K562 (cell line): ENCODE data around the gene QRFP. TPM values are rescaled to one million over a fixed set of nuclear protein-coding genes. Genes with fewer than 3 reads are reported as not detected.

Source experiments
- ATAC-seq: fragments of 200-7000 bp; cut with Tn5 transposase; 3 replicates; pipeline ENCODE4 v1.9.1; 2020; ENCODE audit warnings: moderate library complexity
- BruUV-seq: library from RNA; stranded (reverse); fragments of 400-500 nt; replicated peaks from 2 replicates; lab custom pipeline; 2021; lab: Mats Ljungman, UMichigan
- CTCF ChIA-PET: fragments of 300-600 bp; formaldehyde crosslinking; extraction: SDS; loops from one replicate; lab custom pipeline; 2021; ENCODE audit warnings: low intra/inter-chr PET ratio; lab: Yijun Ruan, JAX
- POLR2A ChIA-PET: fragments of 300-600, 350-650 bp; sonication (Branson Sonifier 250); formaldehyde crosslinking; extraction: SDS; loops from one replicate; lab custom pipeline; 2021; ENCODE audit warnings: antibody characterized with exemption, inconsistent platforms; lab: Yijun Ruan, JAX
- DNase-seq, 4 experiments: peaks; one replicate each; pipeline versions ENCODE4 v3.0.0 to v3.0.0-alpha.2; 2011 to 2018; ENCODE audit warnings: low spot score in 3 of 4, mixed read lengths in 3 of 4; ENCODE audit errors: extremely low read depth in 1 of 4
- FAIRE-seq: peaks from 2 replicates; lab custom pipeline; 2011; peaks lifted over from hg19 to GRCh38; lab: Jason Lieb, UNC
- H2AFZ ChIP-seq: 2 replicates; pipeline ENCODE4 v1.6.0; 2011; ENCODE audit warnings: low read depth, low read length, control low read depth, inconsistent platforms
- H3K27ac ChIP-seq: fragments of 200-600 bp; 3 replicates; pipeline ENCODE4 v1.8.0; 2011; ENCODE audit warnings: low read depth, mild to moderate bottlenecking, control low read depth, inconsistent platforms, low read length, moderate library complexity, mixed read lengths; ENCODE audit errors: extremely low read depth
- H3K27me3 ChIP-seq, 2 experiments: fragments of 300-600 bp in 1 of 2; 2 replicates in 1 of 2; 3 replicates in 1 of 2; pipeline versions ENCODE4 v1.6.0 to v1.8.0; 2011; ENCODE audit warnings: inconsistent platforms in 2 of 2, low read length in 2 of 2, mild to moderate bottlenecking in 1 of 2, mixed read lengths in 1 of 2, moderate library complexity in 1 of 2; ENCODE audit not compliant: control insufficient read depth in 2 of 2, insufficient read depth in 2 of 2
- H3K36me3 ChIP-seq: fragments of 300-600 bp; 3 replicates; pipeline ENCODE4 v1.8.0; 2011; ENCODE audit warnings: mild to moderate bottlenecking, low read length, inconsistent platforms; ENCODE audit not compliant: control insufficient read depth, insufficient read depth
- H3K4me1 ChIP-seq, 2 experiments: fragments of 200-600 bp in 1 of 2; replicated peaks in 1 of 2; 2 replicates in 1 of 2; 3 replicates in 1 of 2; pipeline versions ENCODE4 v1.5.1 to v1.8.0; 2011; ENCODE audit warnings: inconsistent platforms in 2 of 2, low read length in 2 of 2, mild to moderate bottlenecking in 1 of 2, mixed read lengths in 1 of 2, moderate library complexity in 1 of 2; ENCODE audit not compliant: control insufficient read depth in 2 of 2, insufficient read depth in 2 of 2
- H3K4me2 ChIP-seq: 2 replicates; pipeline ENCODE4 v1.6.1; 2011; ENCODE audit warnings: low read length, control low read depth, inconsistent platforms, mixed read lengths; ENCODE audit not compliant: insufficient read depth
- H3K4me3 ChIP-seq: fragments of 200-600 bp; sonication (generic), shearing (Covaris generic); 2 replicates; pipeline ENCODE4 v1.5.1; 2016; ENCODE audit warnings: control low read depth, inconsistent platforms
- H3K79me2 ChIP-seq: fragments of 200-600 bp; 3 replicates; pipeline ENCODE4 v1.8.0; 2011; ENCODE audit warnings: low read length, inconsistent platforms; ENCODE audit not compliant: control insufficient read depth, insufficient read depth
- H3K9ac ChIP-seq, 2 experiments: 2 replicates each; pipeline versions ENCODE4 v1.6.0 to v1.6.1; 2011; ENCODE audit warnings: low read depth in 2 of 2, low read length in 2 of 2, control low read depth in 1 of 2, inconsistent platforms in 1 of 2, mild to moderate bottlenecking in 1 of 2, mixed read lengths in 1 of 2; ENCODE audit not compliant: insufficient read depth in 1 of 2
- H3K9me1 ChIP-seq: one replicate; pipeline ENCODE4 v1.6.0; 2011; ENCODE audit warnings: inconsistent platforms, mild to moderate bottlenecking, low read length, moderate library complexity; ENCODE audit not compliant: control insufficient read depth, insufficient read depth
- H3K9me3 ChIP-seq: replicated peaks from 2 replicates; pipeline ENCODE4 v1.5.1; 2011; ENCODE audit warnings: low read depth, low read length, inconsistent platforms; ENCODE audit not compliant: control insufficient read depth, insufficient read depth
- H4K20me1 ChIP-seq: replicated peaks from 2 replicates; pipeline ENCODE4 v1.6.1; 2011; ENCODE audit warnings: low read length, inconsistent platforms, mixed read lengths; ENCODE audit not compliant: control insufficient read depth, insufficient read depth
- GTF2B ChIP-seq: IDR thresholded peaks from 2 replicates; pipeline ENCODE4 v1.6.1; 2011; ENCODE audit not compliant: insufficient read length; ENCODE audit errors: extremely low read depth
- HMGXB4 ChIP-seq: sonication (generic); formaldehyde crosslinking; IDR thresholded peaks from 2 replicates; pipeline ENCODE4 v1.8.1; 2023; ENCODE audit warnings: mild to moderate bottlenecking, missing genetic modification reagents
- MLX ChIP-seq, 2 experiments: fragments of 450-650 bp in 1 of 2; sonication (generic) in 1 of 2; formaldehyde crosslinking; conservative IDR thresholded peaks; 2 replicates each; pipeline versions ENCODE4 v1.4.0 to v1.8.1; 2020 to 2022; ENCODE audit warnings: mild to moderate bottlenecking in 1 of 2, missing genetic modification reagents in 1 of 2
- STAT6 ChIP-seq: sonication (generic); formaldehyde crosslinking; IDR thresholded peaks from 2 replicates; pipeline ENCODE4 v1.8.1; 2023; ENCODE audit warnings: mild to moderate bottlenecking, missing genetic modification reagents
- WGBS: fragments of 100-300 bp; shearing (Covaris generic); methylation state at CpG from one replicate; pipeline ENCODE4 v1.1.6; 2016; ENCODE audit warnings: low coverage, mixed read lengths; ENCODE audit not compliant: insufficient coverage; ENCODE audit errors: missing lambda C conversion rate; 5-methylcytosine and 5-hydroxymethylcytosine counted together
- in situ Hi-C: fragments of 300-500 bp; cut with MboI; formaldehyde crosslinking; loops from 4 replicates; pipeline ENCODE4 v1.15.0; 2018; ENCODE audit warnings: inconsistent platforms, mixed read lengths
- intact Hi-C: fragments of 100-400 bp; cut with micrococcal nuclease; formaldehyde crosslinking; loops from 2 replicates; pipeline ENCODE4 v1.14.2; 2022
- polyA plus RNA-seq, 8 experiments: library from polyadenylated mRNA; depleted of rRNA in 4 of 8; stranded (reverse) in 5 of 8; unstranded in 3 of 8; fragments of >200 nt; fragmentation: Nextera tagmentation in 2 of 8; fragmentation: Illumina TruSeq in 1 of 8; extraction: Ambion mirVana in 2 of 8; extraction: Trizol in 1 of 8; gene quantifications; 2 replicates each; pipeline versions ENCODE4 v1.2.1 to v1.2.3, GENCODE V29; 2011 to 2014; ENCODE audit warnings: inconsistent platforms in 1 of 8, missing spikeins in 1 of 8
- total RNA-seq, 7 experiments: library from RNA; depleted of rRNA in 6 of 7; stranded (reverse); fragments of >200 nt in 6 of 7; fragmentation: Illumina TruSeq in 2 of 7; extraction: Trizol in 2 of 7; gene quantifications; 2 replicates each; pipeline versions ENCODE4 v1.2.1 to v1.2.3, GENCODE V29; 2011 to 2021; ENCODE audit warnings: low replicate concordance in 1 of 7

QRFP gene
- total and polyA plus RNA-seq, 9 of the 15 experiments (the other 6 are each of a cell fraction or from before 2014, with no cell fraction given) = not detected

- ATAC-seq (no peak), FAIRE-seq (no peak), DNase-seq (peak in 2 of 4 experiments; percentile 54 to 57)
- Histone ChIP-seq H3K27me3 (no peaks in the 10 kb centered on the region), H2AFZ (no peak overlapping the region), H3K9me1 (peaks cover 8% of the 10 kb centered on the region), H4K20me1 (peaks cover 19% of the 10 kb centered on the region; the same call in 1 of the 2 replicates), H3K4me1 (peaks cover 0 to 19% of the 10 kb centered on the region in 2 experiments; a peak in 1 of 5 replicates), H3K9ac (peak overlapping the region in 1 of 2 experiments; percentile 57; a peak in 2 of 4 replicates), H3K9me3 (no peaks in the 10 kb centered on the region), H3K4me2 (no peak overlapping the region), H3K36me3 (peaks cover 79% of the 10 kb centered on the region), H3K4me3 (no peak overlapping the region), H3K27ac (no peak overlapping the region), H3K79me2 (no peaks in the 10 kb centered on the region)
- in situ Hi-C loops (no loop called here), intact Hi-C loops (no loop called here)
- CTCF ChIA-PET = no interaction called here
- POLR2A ChIA-PET = interaction anchor here (0.6 to 5.3 kb wide), 11 partner anchors 12 to 149 kb away, joined by 3 to 57 read pairs (median 4); no protein-coding TSS in a partner anchor
- TF ChIP-seq GTF2B = no peak
- 0 out of 2 replicates have a peak, but pooled peaks have one; percentile 49 for TF ChIP-seq STAT6
- 0 out of 4 replicates have a peak, but pooled peaks of 1 of the 2 experiments have one; percentile 16 for TF ChIP-seq MLX (CRISPR knock-in tag; conservative IDR thresholded peaks at IDR 0.05)
- peak; percentile 66; the same call in 1 of the 2 replicates for TF ChIP-seq HMGXB4 (CRISPR knock-in tag)
- WGBS = 90% methylated on average over 16 of the region's 16 CpGs
- BruUV-seq = no TSS peak
Measured at GRCh38 chr9:130880599-130881220, 15.9 kb downstream of the QRFP start.
